Measurements from ENCODE around the gene NUTM1. TPM values are rescaled to one million over a fixed set of nuclear protein-coding genes. Genes with fewer than 3 reads are reported as not detected.

Gene NUTM1
- total RNA-seq, 4 donors from 2014 or later: 0.10 TPM; not detected in 3

- Histone ChIP-seq H3K27ac (peak overlapping the region; percentile 2), H3K27me3 (no peaks in the 10 kb centered on the region), H3K4me3 (no peak overlapping the region), H3K4me1 (peaks cover 38% of the 10 kb centered on the region), H3K36me3 (peaks cover 6% of the 10 kb centered on the region), H3K9me3 (no peaks in the 10 kb centered on the region)
- no peak for DNase-seq (ENCODE audit: low spot score in 2 of 2)
- no peak for TF ChIP-seq POLR2A (IDR thresholded peaks at IDR 0.05)
- no peak for TF ChIP-seq CTCF (IDR thresholded peaks at IDR 0.05)
- TF ChIP-seq EP300 (IDR thresholded peaks at IDR 0.05): no peak
- TF ChIP-seq POLR2AphosphoS5 (IDR thresholded peaks at IDR 0.05): no peak
- 79% methylated on average over 3 of the region's 3 CpGs for WGBS
These were observed 7.7 kb upstream of the NUTM1 start for GRCh38 chr15:34335176-34336032.

- Histone ChIP-seq H3K9me3 (no peaks in the 10 kb centered on the region), H3K27ac (no peak overlapping the region), H3K4me3 (peak overlapping the region; percentile 83), H3K27me3 (no peaks in the 10 kb centered on the region), H3K36me3 (peaks cover 15% of the 10 kb centered on the region), H3K4me1 (peaks cover 42% of the 10 kb centered on the region)
- no peak for DNase-seq (ENCODE audit: low spot score in 2 of 2)
- TF ChIP-seq CTCF (IDR thresholded peaks at IDR 0.05) (no peak), EP300 (IDR thresholded peaks at IDR 0.05) (no peak), POLR2AphosphoS5 (IDR thresholded peaks at IDR 0.05) (no peak), POLR2A (IDR thresholded peaks at IDR 0.05) (no peak)
- 83% methylated on average over 16 of the region's 16 CpGs for WGBS
These were observed 6.7 kb upstream of the NUTM1 start for GRCh38 chr15:34336231-34336990.

GRCh38 chr15:34336991-34337556 lies 6.0 kb upstream of the NUTM1 start:
- peaks cover 48% of the 10 kb centered on the region for H3K4me1 ChIP-seq
- TF ChIP-seq POLR2AphosphoS5 (IDR thresholded peaks at IDR 0.05) (no peak), EP300 (IDR thresholded peaks at IDR 0.05) (no peak), CTCF (IDR thresholded peaks at IDR 0.05) (no peak), POLR2A (IDR thresholded peaks at IDR 0.05) (no peak)
- H3K27me3 ChIP-seq: no peaks in the 10 kb centered on the region
- H3K4me3 ChIP-seq: peak overlapping the region; percentile 83
- H3K27ac ChIP-seq: peak overlapping the region; percentile 85
- no peaks in the 10 kb centered on the region for H3K9me3 ChIP-seq
- DNase-seq (ENCODE audit: low spot score in 2 of 2): no peak
- 4% methylated on average over 18 of the region's 26 CpGs for WGBS
- peaks cover 18% of the 10 kb centered on the region for H3K36me3 ChIP-seq

DNA sequence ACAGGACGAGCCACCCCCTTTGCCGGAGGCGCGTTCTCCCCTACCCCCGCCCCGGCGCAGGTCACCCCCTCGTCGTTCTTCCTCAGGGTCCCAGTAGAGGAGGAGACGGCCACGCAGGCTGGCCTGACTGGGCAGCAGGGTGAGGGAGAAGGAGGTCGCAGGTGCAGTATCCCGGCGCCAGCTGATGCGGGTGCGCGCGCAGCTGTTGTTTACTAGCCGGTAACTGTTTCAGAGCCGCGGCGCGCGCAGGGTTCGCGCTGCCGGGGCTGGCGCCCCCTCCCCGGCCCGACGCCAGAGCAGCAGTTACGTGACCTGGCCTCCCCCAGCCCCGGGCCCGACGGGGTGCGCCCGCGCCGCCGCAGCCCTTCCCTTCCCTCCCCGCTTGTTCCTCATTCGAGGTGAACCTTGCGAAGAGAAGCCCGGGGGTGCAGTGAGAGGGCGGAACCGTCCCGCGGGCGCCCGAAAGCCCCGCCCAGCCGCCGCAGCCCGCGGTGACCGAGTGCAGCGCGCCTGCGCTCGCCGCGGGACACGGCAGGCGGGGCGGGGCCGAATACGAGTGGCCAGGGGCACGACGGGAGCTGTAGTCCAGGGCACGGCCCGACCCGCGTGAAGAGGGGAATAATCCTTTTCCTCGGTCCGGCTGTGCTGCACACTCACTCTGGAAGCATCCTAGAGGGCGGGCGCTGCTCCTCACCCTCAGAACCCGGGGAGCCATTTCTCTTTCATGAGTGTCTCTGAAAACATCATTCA lies 5.4 kb upstream of the NUTM1 start, which contains the start of gene SLC12A6:
Gene SLC12A6 (minus strand): TSS at position 225 of the 750 bp plus-strand sequence. CDS start 1,101 bp downstream, outside the sequence.
- peaks cover 18% of the 10 kb centered on the region for H3K36me3 ChIP-seq
- peak within 1 kb of the TSS; percentile 85 for H3K27ac ChIP-seq
- no peaks in the 10 kb centered on the region for H3K9me3 ChIP-seq
- H3K27me3 ChIP-seq: no peaks in the 10 kb centered on the region
- TF ChIP-seq POLR2AphosphoS5 (IDR thresholded peaks at IDR 0.05) (peak in 1 of 3 donors; percentile 26), EP300 (IDR thresholded peaks at IDR 0.05) (no peak), CTCF (IDR thresholded peaks at IDR 0.05) (no peak), POLR2A (IDR thresholded peaks at IDR 0.05) (peak in 1 of 2 donors; percentile 41)
- peak; percentile 91 to 93 for DNase-seq (ENCODE audit: low spot score in 2 of 2)
- WGBS: 1% methylated on average over 50 of the region's 78 CpGs
- peaks cover 51% of the 10 kb centered on the region for H3K4me1 ChIP-seq
- H3K4me3 ChIP-seq: peak within 1 kb of the TSS; percentile 83
